CD14-positive monocyte (primary cell): ENCODE results near the gene CRYBA2. TPM values are rescaled to one million over a fixed set of nuclear protein-coding genes. Genes with fewer than 3 reads are reported as not detected.
A peak's percentile ranks its signal among the peaks of the same experiment; 100 is the strongest.

Experiments
- DNase-seq, 3 donors: peaks; one replicate each; pipeline ENCODE4 v3.0.0-alpha.2; 2011 to 2022
- H2AFZ ChIP-seq: 2 replicates; pipeline ENCODE4 v1.6.0; 2012; ENCODE audit warnings: mild to moderate bottlenecking, low read depth, low read length, inconsistent platforms; ENCODE audit not compliant: insufficient read depth, poor library complexity, severe bottlenecking
- H3K27ac ChIP-seq, 2 donors: 1 replicate in 1 of 2; 2 replicates in 1 of 2; pipeline ENCODE4 v1.5.1; 2012 to 2013; ENCODE audit warnings: low read length in 2 of 2, control low read depth in 1 of 2, inconsistent platforms in 1 of 2, low read depth in 1 of 2, mild to moderate bottlenecking in 1 of 2
- H3K27me3 ChIP-seq, 2 donors: one replicate each; pipeline versions ENCODE4 v1.6.0 to v1.6.1; 2011 to 2013; ENCODE audit warnings: low read length in 2 of 2; ENCODE audit not compliant: control insufficient read depth in 2 of 2, insufficient read depth in 2 of 2
- H3K36me3 ChIP-seq, 2 donors: replicated peaks in 1 of 2; 1 replicate in 1 of 2; 2 replicates in 1 of 2; pipeline versions ENCODE4 v1.5.1 to v1.6.1; 2012 to 2013; ENCODE audit warnings: low read length in 2 of 2, control low read depth in 1 of 2, inconsistent platforms in 1 of 2, mild to moderate bottlenecking in 1 of 2; ENCODE audit not compliant: insufficient read depth in 2 of 2, control insufficient read depth in 1 of 2
- H3K4me1 ChIP-seq, 2 donors: 1 replicate in 1 of 2; 2 replicates in 1 of 2; pipeline versions ENCODE4 v1.5.1 to v1.6.1; 2012 to 2013; ENCODE audit warnings: low read length in 2 of 2, control low read depth in 1 of 2, inconsistent platforms in 1 of 2, mild to moderate bottlenecking in 1 of 2, moderate library complexity in 1 of 2; ENCODE audit not compliant: insufficient read depth in 2 of 2, control insufficient read depth in 1 of 2
- H3K4me2 ChIP-seq: replicated peaks from 2 replicates; pipeline ENCODE3; 2012; ENCODE audit warnings: low read length, moderate library complexity, mild to moderate bottlenecking; ENCODE audit not compliant: poor library complexity, severe bottlenecking; ENCODE audit errors: extremely low read depth
- H3K4me3 ChIP-seq, 3 experiments: fragments of 200-600 bp in 1 of 3; sonication (generic) in 1 of 3; replicated peaks in 1 of 3; 1 replicate in 2 of 3; 2 replicates in 1 of 3; pipeline ENCODE4 v1.5.1; 2011 to 2013; ENCODE audit warnings: low read length in 3 of 3, mild to moderate bottlenecking in 3 of 3, control low read depth in 2 of 3, low read depth in 2 of 3, inconsistent platforms in 1 of 3, moderate library complexity in 1 of 3
- H3K79me2 ChIP-seq: 2 replicates; pipeline ENCODE4 v1.6.0; 2012; ENCODE audit warnings: mild to moderate bottlenecking, control low read depth, inconsistent platforms, low read length, moderate library complexity; ENCODE audit not compliant: insufficient read depth
- H3K9ac ChIP-seq: 2 replicates; pipeline ENCODE4 v1.6.0; 2017; ENCODE audit warnings: low read length, mild to moderate bottlenecking; ENCODE audit not compliant: insufficient read depth, poor library complexity, severe bottlenecking
- H3K9me3 ChIP-seq, 2 donors: replicated peaks in 1 of 2; 1 replicate in 1 of 2; 2 replicates in 1 of 2; pipeline versions ENCODE4 v1.5.1 to v1.6.1; 2012 to 2013; ENCODE audit warnings: low read length in 2 of 2, control low read depth in 1 of 2; ENCODE audit not compliant: control insufficient read depth in 1 of 2, insufficient read depth in 1 of 2
- H4K20me1 ChIP-seq: 2 replicates; pipeline ENCODE4 v1.6.0; 2012; ENCODE audit warnings: mild to moderate bottlenecking, low read length, control low read depth, moderate library complexity; ENCODE audit not compliant: insufficient read depth
- H3K27ac Mint-ChIP-seq, 7 donors: one replicate each; pipeline ENCODE4 v1.8.0; 2020; ENCODE audit warnings: mild to moderate bottlenecking in 7 of 7, mixed read lengths in 7 of 7, moderate library complexity in 6 of 7, inconsistent platforms in 2 of 7
- H3K27me3 Mint-ChIP-seq, 3 donors: one replicate each; pipeline ENCODE4 v1.8.0; 2021 to 2022; ENCODE audit warnings: low read depth in 3 of 3, mild to moderate bottlenecking in 3 of 3, mixed read lengths in 3 of 3, moderate library complexity in 3 of 3, inconsistent platforms in 1 of 3
- H3K36me3 Mint-ChIP-seq, 2 donors: one replicate each; pipeline ENCODE4 v1.8.0; 2020; ENCODE audit warnings: mixed read lengths in 2 of 2, inconsistent platforms in 1 of 2, mild to moderate bottlenecking in 1 of 2
- H3K4me1 Mint-ChIP-seq: one replicate; pipeline ENCODE4 v1.8.0; 2020; ENCODE audit warnings: mild to moderate bottlenecking, mixed read lengths
- H3K4me3 Mint-ChIP-seq, 2 donors: one replicate each; pipeline ENCODE4 v1.8.0; 2020; ENCODE audit warnings: mild to moderate bottlenecking in 2 of 2, mixed read lengths in 2 of 2, moderate library complexity in 1 of 2
- H3K9me3 Mint-ChIP-seq, 7 donors: one replicate each; pipeline ENCODE4 v1.8.0; 2020 to 2022; ENCODE audit warnings: mixed read lengths in 7 of 7, mild to moderate bottlenecking in 6 of 7, moderate library complexity in 6 of 7, inconsistent platforms in 2 of 7
- CTCF ChIP-seq: fragments of 200-600 bp; IDR thresholded peaks from one replicate; pipeline ENCODE4 v1.8.0; 2022; ENCODE audit warnings: antibody characterized with exemption, mild to moderate bottlenecking
- WGBS: methylation state at CpG from one replicate; pipeline ENCODE4 v1.1.5; 2013; ENCODE audit warnings: missing lambda C conversion rate; ENCODE audit not compliant: insufficient coverage; 5-methylcytosine and 5-hydroxymethylcytosine counted together
- intact Hi-C, 2 donors: fragments of 100-400 bp; cut with micrococcal nuclease; formaldehyde crosslinking; loops; one replicate each; pipeline versions ENCODE4 v1.15.0 to v1.15.1; 2023
- polyA plus RNA-seq, 3 donors: library from polyadenylated mRNA; depleted of rRNA in 1 of 3; unstranded in 2 of 3; stranded (reverse) in 1 of 3; fragments of 300-500 nt in 2 of 3; fragments of >200 nt in 1 of 3; fragmentation: Illumina TruSeq in 2 of 3; gene quantifications; 1 replicate in 2 of 3; 2 replicates in 1 of 3; pipeline ENCODE4 v1.2.3, GENCODE V29; 2012 to 2021

Gene CRYBA2
- polyA plus RNA-seq, 3 donors = not detected

DNA sequence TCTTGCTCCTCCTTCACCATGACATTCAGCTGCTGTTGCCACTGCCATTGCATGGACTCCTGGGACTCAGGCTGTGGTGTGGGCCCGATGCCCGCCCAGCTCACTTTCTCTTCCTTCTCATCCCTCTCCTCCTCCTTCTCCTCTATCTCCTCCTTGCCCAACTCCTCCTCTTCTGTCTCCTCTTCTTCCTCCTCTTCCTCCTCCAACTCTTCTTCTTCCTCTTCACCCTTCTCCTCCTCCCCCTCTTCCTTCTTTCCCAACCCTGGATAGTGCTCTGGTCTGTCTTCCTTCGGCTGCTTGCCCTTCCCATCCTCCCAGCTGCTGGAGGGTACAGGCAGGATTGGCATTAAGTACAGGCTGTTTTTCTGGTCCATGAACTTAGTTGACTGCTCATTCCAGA is 10.8 kb upstream of the CRYBA2 start:
- Histone ChIP-seq H3K27me3 (peaks cover 44 to 72% of the 10 kb centered on the region in 2 donors), H2AFZ (no peak overlapping the region), H3K9me3 (peaks cover 0 to 25% of the 10 kb centered on the region in 2 donors), H3K36me3 (no peaks in the 10 kb centered on the region), H3K27ac (no peak overlapping the region), H3K4me1 (no peaks in the 10 kb centered on the region), H4K20me1 (no peaks in the 10 kb centered on the region), H3K9ac (no peak overlapping the region), H3K4me3 (no peak overlapping the region), H3K79me2 (no peaks in the 10 kb centered on the region), H3K4me2 (no peak overlapping the region)
- WGBS = 89% methylated on average over 2 of the region's 3 CpGs
- DNase-seq = no peak
- Mint-ChIP-seq H3K4me1 (peaks cover 6% of the 10 kb centered on the region), H3K9me3 (peaks cover 0 to 15% (median 4%) of the 10 kb centered on the region in 7 donors), H3K27ac (no peak overlapping the region), H3K36me3 (no peaks in the 10 kb centered on the region), H3K4me3 (peak overlapping the region in 1 of 2 donors; percentile 71), H3K27me3 (peaks cover 72 to 91% (median 83%) of the 10 kb centered on the region in 3 donors)
- intact Hi-C loops = no loop called here
- TF ChIP-seq CTCF = no peak

DNA sequence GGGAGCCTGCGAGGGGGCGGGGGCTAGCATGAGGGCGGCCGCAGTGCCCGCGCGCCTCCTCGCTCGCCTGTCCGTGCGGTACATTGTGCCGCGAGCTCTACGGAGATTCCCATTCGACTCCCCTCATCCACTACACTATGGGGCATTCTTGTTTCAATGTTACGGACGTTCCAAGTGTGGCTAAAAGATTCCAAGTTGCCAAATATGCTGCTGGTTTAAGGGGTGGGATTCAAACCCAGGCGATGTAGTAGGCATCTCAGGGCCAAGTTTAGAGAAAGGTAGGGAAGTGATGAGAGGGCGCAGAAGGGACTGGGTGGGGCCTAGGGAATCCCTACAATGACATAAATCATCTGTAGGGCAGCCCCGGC is 10.0 kb upstream of the CRYBA2 start:
- Mint-ChIP-seq H3K4me1 (peaks cover 6% of the 10 kb centered on the region), H3K9me3 (peaks cover 0 to 15% (median 4%) of the 10 kb centered on the region in 7 donors), H3K27me3 (peaks cover 77 to 95% (median 86%) of the 10 kb centered on the region in 3 donors), H3K4me3 (peak overlapping the region in 1 of 2 donors; percentile 71), H3K27ac (no peak overlapping the region), H3K36me3 (no peaks in the 10 kb centered on the region)
- Histone ChIP-seq H3K79me2 (no peaks in the 10 kb centered on the region), H3K9ac (no peak overlapping the region), H4K20me1 (no peaks in the 10 kb centered on the region), H3K36me3 (no peaks in the 10 kb centered on the region), H3K9me3 (peaks cover 0 to 25% of the 10 kb centered on the region in 2 donors), H3K27ac (no peak overlapping the region), H3K4me1 (no peaks in the 10 kb centered on the region), H3K27me3 (peaks cover 44 to 79% of the 10 kb centered on the region in 2 donors), H3K4me2 (no peak overlapping the region), H2AFZ (no peak overlapping the region), H3K4me3 (no peak overlapping the region)
- intact Hi-C loops = no loop called here
- TF ChIP-seq CTCF = no peak
- 11% methylated on average over 8 of the region's 20 CpGs for WGBS
- DNase-seq = no peak
